WTC11 (cell line): ENCODE data around the gene DCP1B. TPM values are rescaled to one million over a fixed set of nuclear protein-coding genes. Genes with fewer than 3 reads are reported as not detected.

Source experiments
- ATAC-seq: fragments of 200-7000 bp; cut with Tn5 transposase; 2 replicates; pipeline ENCODE4 v1.10.0; 2021; ENCODE audit warnings: mild to moderate bottlenecking, moderate library complexity
- CTCF ChIA-PET: fragments of 300-600 bp; sonication (Branson Sonifier 250); formaldehyde crosslinking; loops from one replicate; lab custom pipeline; 2021; ENCODE audit warnings: antibody characterized with exemption; lab: Charles Lee
- POLR2A ChIA-PET: fragments of 350-600 bp; sonication (Branson Sonifier 250); formaldehyde crosslinking; loops from one replicate; lab custom pipeline; 2021; ENCODE audit warnings: antibody characterized with exemption; lab: Charles Lee
- DNase-seq: peaks from one replicate; pipeline ENCODE4 v3.0.0; 2021; ENCODE audit warnings: low spot score
- H3K27ac Mint-ChIP-seq: 2 replicates; pipeline ENCODE4 v1.8.0; 2021; ENCODE audit warnings: mixed read lengths
- H3K27me3 Mint-ChIP-seq: 2 replicates; pipeline ENCODE4 v1.8.0; 2021; ENCODE audit warnings: low read depth, mild to moderate bottlenecking, moderate library complexity, mixed read lengths
- H3K36me3 Mint-ChIP-seq: 2 replicates; pipeline ENCODE4 v1.8.0; 2021; ENCODE audit warnings: mixed read lengths
- H3K4me1 Mint-ChIP-seq: 2 replicates; pipeline ENCODE4 v1.8.0; 2022; ENCODE audit warnings: mixed read lengths
- H3K4me3 Mint-ChIP-seq: 2 replicates; pipeline ENCODE4 v1.8.0; 2021; ENCODE audit warnings: mild to moderate bottlenecking, moderate library complexity, mixed read lengths
- H3K9me3 Mint-ChIP-seq: 2 replicates; pipeline ENCODE4 v1.8.0; 2021; ENCODE audit warnings: mixed read lengths
- NFATC4 ChIP-seq: fragments of 250-450 bp; sonication (Bioruptor Pico); IDR thresholded peaks from 2 replicates; pipeline ENCODE4 v1.9.0; 2021; ENCODE audit warnings: mild to moderate bottlenecking
- NR1H2 ChIP-seq: sonication (generic); formaldehyde crosslinking; IDR thresholded peaks from 2 replicates; pipeline ENCODE4 v1.9.0; 2021; ENCODE audit warnings: mild to moderate bottlenecking, moderate library complexity, missing genetic modification reagents
- OVOL2 ChIP-seq: fragments of 250-450 bp; sonication (Bioruptor Pico); IDR thresholded peaks from 2 replicates; pipeline ENCODE4 v1.9.0; 2021; ENCODE audit warnings: mild to moderate bottlenecking, borderline replicate concordance
- SOX15 ChIP-seq: fragments of 250-450 bp; sonication (Bioruptor Pico); IDR thresholded peaks from 2 replicates; pipeline ENCODE4 v1.9.0; 2021; ENCODE audit warnings: mild to moderate bottlenecking
- ZNF121 ChIP-seq: sonication (generic); formaldehyde crosslinking; IDR thresholded peaks from 2 replicates; pipeline ENCODE4 v1.8.0; 2023; ENCODE audit warnings: missing genetic modification reagents
- total RNA-seq: library from RNA; stranded (reverse); gene quantifications from 3 replicates; pipeline ENCODE4 v1.2.3, GENCODE V29; 2021
- TF ChIP-seq, protein P1 (sequence below): fragments of 200-600 bp; IDR thresholded peaks from 2 replicates; pipeline ENCODE4 v1.8.0; 2022; ENCODE audit warnings: antibody characterized with exemption
- TF ChIP-seq, protein P2 (sequence below): sonication (generic); formaldehyde crosslinking; conservative IDR thresholded peaks from 2 replicates; pipeline ENCODE4 v1.8.1; 2023; ENCODE audit warnings: mild to moderate bottlenecking, low read depth, missing genetic modification reagents, moderate library complexity
- TF ChIP-seq, protein P3 (sequence below): sonication (generic); formaldehyde crosslinking; IDR thresholded peaks from 2 replicates; pipeline ENCODE4 v1.8.0; 2022; ENCODE audit warnings: mild to moderate bottlenecking, missing genetic modification reagents
- TF ChIP-seq, protein P4 (sequence below): fragments of 250-450 bp; sonication (Bioruptor Pico); conservative IDR thresholded peaks from 2 replicates; pipeline ENCODE4 v1.9.0; 2021; ENCODE audit warnings: mild to moderate bottlenecking
- TF ChIP-seq, protein P5 (sequence below): sonication (generic); formaldehyde crosslinking; IDR thresholded peaks from 2 replicates; pipeline ENCODE4 v1.8.1; 2022; ENCODE audit warnings: mild to moderate bottlenecking, missing genetic modification reagents, moderate library complexity, borderline replicate concordance
- TF ChIP-seq, protein P6 (sequence below): fragments of 250-450 bp; sonication (Bioruptor Pico); IDR thresholded peaks from 2 replicates; pipeline ENCODE4 v1.9.0; 2021; ENCODE audit warnings: mild to moderate bottlenecking, borderline replicate concordance
- TF ChIP-seq, protein P7 (sequence below): sonication (generic); formaldehyde crosslinking; IDR thresholded peaks from 2 replicates; pipeline ENCODE4 v1.8.0; 2023; ENCODE audit warnings: missing genetic modification reagents, mild to moderate bottlenecking, borderline replicate concordance
- TF ChIP-seq, protein P8 (sequence below): sonication (generic); formaldehyde crosslinking; IDR thresholded peaks from 2 replicates; pipeline ENCODE4 v1.8.1; 2022; ENCODE audit warnings: mild to moderate bottlenecking, moderate library complexity, missing genetic modification reagents

The DCP1B gene
- total RNA-seq, 1 experiment from 2014 or later = 25.1 TPM

DNA sequence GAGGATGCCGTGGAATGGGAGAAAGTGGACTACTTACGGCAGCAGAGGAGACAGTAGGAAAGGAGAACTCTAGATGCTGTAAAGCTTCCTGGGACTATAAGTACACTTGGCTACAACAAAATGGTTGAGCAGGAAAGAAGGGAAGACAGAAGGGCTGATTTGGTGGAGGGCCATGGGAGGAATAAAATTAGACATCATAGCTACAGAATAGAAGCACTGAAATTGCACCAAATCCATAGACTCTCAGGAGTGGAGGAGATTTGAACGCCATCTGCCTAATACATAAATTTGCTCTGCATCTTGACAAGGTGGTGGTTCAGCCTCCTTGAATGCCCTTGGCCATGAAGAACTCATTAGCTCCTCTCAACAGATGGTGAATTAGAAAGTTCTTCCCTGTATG lies 16.3 kb upstream of the DCP1B start (continued):
- TF ChIP-seq, protein P1, sequence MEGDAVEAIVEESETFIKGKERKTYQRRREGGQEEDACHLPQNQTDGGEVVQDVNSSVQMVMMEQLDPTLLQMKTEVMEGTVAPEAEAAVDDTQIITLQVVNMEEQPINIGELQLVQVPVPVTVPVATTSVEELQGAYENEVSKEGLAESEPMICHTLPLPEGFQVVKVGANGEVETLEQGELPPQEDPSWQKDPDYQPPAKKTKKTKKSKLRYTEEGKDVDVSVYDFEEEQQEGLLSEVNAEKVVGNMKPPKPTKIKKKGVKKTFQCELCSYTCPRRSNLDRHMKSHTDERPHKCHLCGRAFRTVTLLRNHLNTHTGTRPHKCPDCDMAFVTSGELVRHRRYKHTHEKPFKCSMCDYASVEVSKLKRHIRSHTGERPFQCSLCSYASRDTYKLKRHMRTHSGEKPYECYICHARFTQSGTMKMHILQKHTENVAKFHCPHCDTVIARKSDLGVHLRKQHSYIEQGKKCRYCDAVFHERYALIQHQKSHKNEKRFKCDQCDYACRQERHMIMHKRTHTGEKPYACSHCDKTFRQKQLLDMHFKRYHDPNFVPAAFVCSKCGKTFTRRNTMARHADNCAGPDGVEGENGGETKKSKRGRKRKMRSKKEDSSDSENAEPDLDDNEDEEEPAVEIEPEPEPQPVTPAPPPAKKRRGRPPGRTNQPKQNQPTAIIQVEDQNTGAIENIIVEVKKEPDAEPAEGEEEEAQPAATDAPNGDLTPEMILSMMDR = no peak
- no peak for TF ChIP-seq NFATC4 (CRISPR knock-in tag)
- TF ChIP-seq OVOL2 (CRISPR knock-in tag) = no peak
- TF ChIP-seq, protein P2, sequence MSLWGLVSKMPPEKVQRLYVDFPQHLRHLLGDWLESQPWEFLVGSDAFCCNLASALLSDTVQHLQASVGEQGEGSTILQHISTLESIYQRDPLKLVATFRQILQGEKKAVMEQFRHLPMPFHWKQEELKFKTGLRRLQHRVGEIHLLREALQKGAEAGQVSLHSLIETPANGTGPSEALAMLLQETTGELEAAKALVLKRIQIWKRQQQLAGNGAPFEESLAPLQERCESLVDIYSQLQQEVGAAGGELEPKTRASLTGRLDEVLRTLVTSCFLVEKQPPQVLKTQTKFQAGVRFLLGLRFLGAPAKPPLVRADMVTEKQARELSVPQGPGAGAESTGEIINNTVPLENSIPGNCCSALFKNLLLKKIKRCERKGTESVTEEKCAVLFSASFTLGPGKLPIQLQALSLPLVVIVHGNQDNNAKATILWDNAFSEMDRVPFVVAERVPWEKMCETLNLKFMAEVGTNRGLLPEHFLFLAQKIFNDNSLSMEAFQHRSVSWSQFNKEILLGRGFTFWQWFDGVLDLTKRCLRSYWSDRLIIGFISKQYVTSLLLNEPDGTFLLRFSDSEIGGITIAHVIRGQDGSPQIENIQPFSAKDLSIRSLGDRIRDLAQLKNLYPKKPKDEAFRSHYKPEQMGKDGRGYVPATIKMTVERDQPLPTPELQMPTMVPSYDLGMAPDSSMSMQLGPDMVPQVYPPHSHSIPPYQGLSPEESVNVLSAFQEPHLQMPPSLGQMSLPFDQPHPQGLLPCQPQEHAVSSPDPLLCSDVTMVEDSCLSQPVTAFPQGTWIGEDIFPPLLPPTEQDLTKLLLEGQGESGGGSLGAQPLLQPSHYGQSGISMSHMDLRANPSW (CRISPR knock-in tag) = no peak
- TF ChIP-seq, protein P3, sequence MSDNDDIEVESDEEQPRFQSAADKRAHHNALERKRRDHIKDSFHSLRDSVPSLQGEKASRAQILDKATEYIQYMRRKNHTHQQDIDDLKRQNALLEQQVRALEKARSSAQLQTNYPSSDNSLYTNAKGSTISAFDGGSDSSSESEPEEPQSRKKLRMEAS = no peak
- TF ChIP-seq, protein P4, sequence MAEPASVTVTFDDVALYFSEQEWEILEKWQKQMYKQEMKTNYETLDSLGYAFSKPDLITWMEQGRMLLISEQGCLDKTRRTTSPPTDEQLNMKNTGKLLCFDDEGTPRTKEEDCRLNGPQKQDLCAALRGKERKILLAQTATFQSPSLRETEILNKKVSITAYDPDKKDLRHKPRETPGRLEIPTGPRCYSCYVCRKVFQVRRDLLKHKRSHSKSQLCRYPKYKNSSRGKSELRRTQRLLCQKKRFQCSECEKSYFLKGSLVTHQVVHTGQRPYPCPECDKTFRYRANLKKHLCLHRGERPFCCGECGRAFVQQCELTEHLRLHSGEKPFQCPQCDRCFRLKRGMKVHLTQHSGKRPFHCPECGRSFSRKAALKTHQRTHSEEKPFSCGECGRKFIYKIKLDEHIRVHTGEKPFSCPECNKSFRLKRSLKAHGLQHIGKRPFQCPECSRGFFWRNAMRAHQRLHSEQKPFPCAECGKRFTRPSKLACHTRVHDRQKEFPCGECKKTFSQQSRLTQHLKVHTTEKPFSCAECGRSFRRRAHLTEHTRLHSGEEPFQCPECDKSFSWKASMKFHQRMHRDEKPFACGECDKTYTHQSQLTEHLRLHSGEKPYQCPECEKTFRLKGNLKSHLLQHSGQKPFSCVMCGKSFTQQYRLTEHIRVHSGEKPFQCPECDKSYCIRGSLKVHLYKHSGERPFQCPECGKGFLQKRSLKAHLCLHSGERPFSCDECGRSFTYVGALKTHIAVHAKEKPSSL (CRISPR knock-in tag) = no peak

DNA sequence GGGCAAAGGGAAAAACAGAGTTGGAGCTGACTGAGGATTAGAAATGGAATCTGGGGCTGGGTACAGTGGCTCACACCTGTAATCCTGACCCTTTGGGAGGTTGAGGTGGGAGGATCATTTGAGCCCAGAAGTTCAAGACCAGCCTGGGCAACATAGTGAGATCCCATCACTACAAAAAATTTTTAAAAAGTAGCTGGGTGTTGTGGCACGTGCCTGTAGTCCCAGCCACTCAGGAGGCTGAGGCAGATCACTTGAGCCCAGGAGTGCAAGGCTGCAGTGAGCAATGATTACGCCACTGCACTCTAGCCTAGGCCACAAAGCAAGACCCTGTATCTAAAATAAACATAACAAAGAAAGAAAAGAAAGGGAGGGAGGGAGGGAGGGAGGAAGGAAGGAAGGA lies 14.9 kb upstream of the DCP1B start:
- H3K9me3 Mint-ChIP-seq = no peaks in the 10 kb centered on the region
- ChIA-PET POLR2A (no interaction called here), CTCF (no interaction called here)
- no peaks in the 10 kb centered on the region for H3K27me3 Mint-ChIP-seq
- TF ChIP-seq, protein P5, sequence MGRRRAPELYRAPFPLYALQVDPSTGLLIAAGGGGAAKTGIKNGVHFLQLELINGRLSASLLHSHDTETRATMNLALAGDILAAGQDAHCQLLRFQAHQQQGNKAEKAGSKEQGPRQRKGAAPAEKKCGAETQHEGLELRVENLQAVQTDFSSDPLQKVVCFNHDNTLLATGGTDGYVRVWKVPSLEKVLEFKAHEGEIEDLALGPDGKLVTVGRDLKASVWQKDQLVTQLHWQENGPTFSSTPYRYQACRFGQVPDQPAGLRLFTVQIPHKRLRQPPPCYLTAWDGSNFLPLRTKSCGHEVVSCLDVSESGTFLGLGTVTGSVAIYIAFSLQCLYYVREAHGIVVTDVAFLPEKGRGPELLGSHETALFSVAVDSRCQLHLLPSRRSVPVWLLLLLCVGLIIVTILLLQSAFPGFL (CRISPR knock-in tag) = no peak
- no peak for TF ChIP-seq SOX15 (CRISPR knock-in tag)
- TF ChIP-seq ZNF121 (CRISPR knock-in tag) = peak; percentile 50; the same call in 1 of the 2 replicates
- TF ChIP-seq, protein P2 (CRISPR knock-in tag) = no peak
- TF ChIP-seq, protein P6, sequence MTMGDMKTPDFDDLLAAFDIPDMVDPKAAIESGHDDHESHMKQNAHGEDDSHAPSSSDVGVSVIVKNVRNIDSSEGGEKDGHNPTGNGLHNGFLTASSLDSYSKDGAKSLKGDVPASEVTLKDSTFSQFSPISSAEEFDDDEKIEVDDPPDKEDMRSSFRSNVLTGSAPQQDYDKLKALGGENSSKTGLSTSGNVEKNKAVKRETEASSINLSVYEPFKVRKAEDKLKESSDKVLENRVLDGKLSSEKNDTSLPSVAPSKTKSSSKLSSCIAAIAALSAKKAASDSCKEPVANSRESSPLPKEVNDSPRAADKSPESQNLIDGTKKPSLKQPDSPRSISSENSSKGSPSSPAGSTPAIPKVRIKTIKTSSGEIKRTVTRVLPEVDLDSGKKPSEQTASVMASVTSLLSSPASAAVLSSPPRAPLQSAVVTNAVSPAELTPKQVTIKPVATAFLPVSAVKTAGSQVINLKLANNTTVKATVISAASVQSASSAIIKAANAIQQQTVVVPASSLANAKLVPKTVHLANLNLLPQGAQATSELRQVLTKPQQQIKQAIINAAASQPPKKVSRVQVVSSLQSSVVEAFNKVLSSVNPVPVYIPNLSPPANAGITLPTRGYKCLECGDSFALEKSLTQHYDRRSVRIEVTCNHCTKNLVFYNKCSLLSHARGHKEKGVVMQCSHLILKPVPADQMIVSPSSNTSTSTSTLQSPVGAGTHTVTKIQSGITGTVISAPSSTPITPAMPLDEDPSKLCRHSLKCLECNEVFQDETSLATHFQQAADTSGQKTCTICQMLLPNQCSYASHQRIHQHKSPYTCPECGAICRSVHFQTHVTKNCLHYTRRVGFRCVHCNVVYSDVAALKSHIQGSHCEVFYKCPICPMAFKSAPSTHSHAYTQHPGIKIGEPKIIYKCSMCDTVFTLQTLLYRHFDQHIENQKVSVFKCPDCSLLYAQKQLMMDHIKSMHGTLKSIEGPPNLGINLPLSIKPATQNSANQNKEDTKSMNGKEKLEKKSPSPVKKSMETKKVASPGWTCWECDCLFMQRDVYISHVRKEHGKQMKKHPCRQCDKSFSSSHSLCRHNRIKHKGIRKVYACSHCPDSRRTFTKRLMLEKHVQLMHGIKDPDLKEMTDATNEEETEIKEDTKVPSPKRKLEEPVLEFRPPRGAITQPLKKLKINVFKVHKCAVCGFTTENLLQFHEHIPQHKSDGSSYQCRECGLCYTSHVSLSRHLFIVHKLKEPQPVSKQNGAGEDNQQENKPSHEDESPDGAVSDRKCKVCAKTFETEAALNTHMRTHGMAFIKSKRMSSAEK (CRISPR knock-in tag) = no peak
- TF ChIP-seq, protein P7, sequence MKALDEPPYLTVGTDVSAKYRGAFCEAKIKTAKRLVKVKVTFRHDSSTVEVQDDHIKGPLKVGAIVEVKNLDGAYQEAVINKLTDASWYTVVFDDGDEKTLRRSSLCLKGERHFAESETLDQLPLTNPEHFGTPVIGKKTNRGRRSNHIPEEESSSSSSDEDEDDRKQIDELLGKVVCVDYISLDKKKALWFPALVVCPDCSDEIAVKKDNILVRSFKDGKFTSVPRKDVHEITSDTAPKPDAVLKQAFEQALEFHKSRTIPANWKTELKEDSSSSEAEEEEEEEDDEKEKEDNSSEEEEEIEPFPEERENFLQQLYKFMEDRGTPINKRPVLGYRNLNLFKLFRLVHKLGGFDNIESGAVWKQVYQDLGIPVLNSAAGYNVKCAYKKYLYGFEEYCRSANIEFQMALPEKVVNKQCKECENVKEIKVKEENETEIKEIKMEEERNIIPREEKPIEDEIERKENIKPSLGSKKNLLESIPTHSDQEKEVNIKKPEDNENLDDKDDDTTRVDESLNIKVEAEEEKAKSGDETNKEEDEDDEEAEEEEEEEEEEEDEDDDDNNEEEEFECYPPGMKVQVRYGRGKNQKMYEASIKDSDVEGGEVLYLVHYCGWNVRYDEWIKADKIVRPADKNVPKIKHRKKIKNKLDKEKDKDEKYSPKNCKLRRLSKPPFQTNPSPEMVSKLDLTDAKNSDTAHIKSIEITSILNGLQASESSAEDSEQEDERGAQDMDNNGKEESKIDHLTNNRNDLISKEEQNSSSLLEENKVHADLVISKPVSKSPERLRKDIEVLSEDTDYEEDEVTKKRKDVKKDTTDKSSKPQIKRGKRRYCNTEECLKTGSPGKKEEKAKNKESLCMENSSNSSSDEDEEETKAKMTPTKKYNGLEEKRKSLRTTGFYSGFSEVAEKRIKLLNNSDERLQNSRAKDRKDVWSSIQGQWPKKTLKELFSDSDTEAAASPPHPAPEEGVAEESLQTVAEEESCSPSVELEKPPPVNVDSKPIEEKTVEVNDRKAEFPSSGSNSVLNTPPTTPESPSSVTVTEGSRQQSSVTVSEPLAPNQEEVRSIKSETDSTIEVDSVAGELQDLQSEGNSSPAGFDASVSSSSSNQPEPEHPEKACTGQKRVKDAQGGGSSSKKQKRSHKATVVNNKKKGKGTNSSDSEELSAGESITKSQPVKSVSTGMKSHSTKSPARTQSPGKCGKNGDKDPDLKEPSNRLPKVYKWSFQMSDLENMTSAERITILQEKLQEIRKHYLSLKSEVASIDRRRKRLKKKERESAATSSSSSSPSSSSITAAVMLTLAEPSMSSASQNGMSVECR (CRISPR knock-in tag) = no peak
- no peak for TF ChIP-seq NR1H2 (CRISPR knock-in tag)
- TF ChIP-seq, protein P8, sequence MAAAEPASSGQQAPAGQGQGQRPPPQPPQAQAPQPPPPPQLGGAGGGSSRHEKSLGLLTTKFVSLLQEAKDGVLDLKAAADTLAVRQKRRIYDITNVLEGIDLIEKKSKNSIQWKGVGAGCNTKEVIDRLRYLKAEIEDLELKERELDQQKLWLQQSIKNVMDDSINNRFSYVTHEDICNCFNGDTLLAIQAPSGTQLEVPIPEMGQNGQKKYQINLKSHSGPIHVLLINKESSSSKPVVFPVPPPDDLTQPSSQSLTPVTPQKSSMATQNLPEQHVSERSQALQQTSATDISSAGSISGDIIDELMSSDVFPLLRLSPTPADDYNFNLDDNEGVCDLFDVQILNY (CRISPR knock-in tag) = no peak
- H3K4me3 Mint-ChIP-seq = no peak overlapping the region
- peaks cover 13% of the 10 kb centered on the region for H3K4me1 Mint-ChIP-seq
- H3K27ac Mint-ChIP-seq = no peak overlapping the region
- ATAC-seq (no peak), DNase-seq (no peak)
- no peaks in the 10 kb centered on the region for H3K36me3 Mint-ChIP-seq
